Measurements from ENCODE around the gene CDC42BPA. TPM values are rescaled to one million over a fixed set of nuclear protein-coding genes. Genes with fewer than 3 reads are reported as not detected.
A peak's percentile ranks its signal among the peaks of the same experiment; 100 is the strongest.

The CDC42BPA gene
- total and polyA plus RNA-seq, 2 donors (not counting 1 experiment from before 2014, with no cell fraction given), result 26.4 to 77.1 TPM

- peaks cover 19% of the 10 kb centered on the region for H3K79me2 ChIP-seq (ENCODE audit: control insufficient read depth, insufficient read depth, low read length)
- no peaks in the 10 kb centered on the region for H4K20me1 ChIP-seq (ENCODE audit: control insufficient read depth, extremely low read depth, insufficient read depth, low read length)
- no peak for TF ChIP-seq CTCF (conservative IDR thresholded peaks at IDR 0.05 in 1 of 2, IDR thresholded peaks at IDR 0.05 in 1 of 2; ENCODE audit: low read depth in 1 of 2, low read length in 2 of 2)
- TF ChIP-seq EZH2 (IDR thresholded peaks at IDR 0.05; ENCODE audit: low read length, missing control alignments), result no peak
- H3K4me1 ChIP-seq (ENCODE audit: control insufficient read depth, extremely low read depth, insufficient read depth, low read length), result peaks cover 2% of the 10 kb centered on the region
- H3K27me3 ChIP-seq (ENCODE audit: control insufficient read depth, insufficient read depth, low read length), result no peaks in the 10 kb centered on the region
- H3K4me2 ChIP-seq (ENCODE audit: extremely low read depth, insufficient read depth, low read length), result no peak overlapping the region
- H3K27ac ChIP-seq (ENCODE audit: insufficient read depth, low read length), result no peak overlapping the region
- H3K4me3 ChIP-seq (replicated peaks in 1 of 4; ENCODE audit: control extremely low read depth in 1 of 4, insufficient read depth in 1 of 4, low read depth in 3 of 4, low read length in 4 of 4), result no peak overlapping the region
- no peak overlapping the region for H2AFZ ChIP-seq (ENCODE audit: low read length)
- H3K36me3 ChIP-seq (ENCODE audit: control insufficient read depth, insufficient read depth, low read length), result no peaks in the 10 kb centered on the region
- no peaks in the 10 kb centered on the region for H3K9me3 ChIP-seq (ENCODE audit: control insufficient read depth, insufficient read depth, low read depth, low read length)
- DNase-seq (ENCODE audit: low read depth in 2 of 2), result no peak
- H3K9ac ChIP-seq (ENCODE audit: insufficient read depth, low read length), result no peak overlapping the region
These were observed 98.5 kb downstream of the CDC42BPA start for GRCh38 chr1:227219715-227220292.

GRCh38 chr1:227218870-227219573 is 99.3 kb downstream of the CDC42BPA start:
- H3K79me2 ChIP-seq (ENCODE audit: control insufficient read depth, insufficient read depth, low read length), result peaks cover 22% of the 10 kb centered on the region
- H3K9me3 ChIP-seq (ENCODE audit: control insufficient read depth, insufficient read depth, low read depth, low read length), result no peaks in the 10 kb centered on the region
- H3K9ac ChIP-seq (ENCODE audit: insufficient read depth, low read length), result no peak overlapping the region
- H3K4me1 ChIP-seq (ENCODE audit: control insufficient read depth, extremely low read depth, insufficient read depth, low read length), result peaks cover 2% of the 10 kb centered on the region
- H3K36me3 ChIP-seq (ENCODE audit: control insufficient read depth, insufficient read depth, low read length), result no peaks in the 10 kb centered on the region
- no peak for TF ChIP-seq CTCF (conservative IDR thresholded peaks at IDR 0.05 in 1 of 2, IDR thresholded peaks at IDR 0.05 in 1 of 2; ENCODE audit: low read depth in 1 of 2, low read length in 2 of 2)
- no peak for TF ChIP-seq EZH2 (IDR thresholded peaks at IDR 0.05; ENCODE audit: low read length, missing control alignments)
- H3K27me3 ChIP-seq (ENCODE audit: control insufficient read depth, insufficient read depth, low read length), result no peaks in the 10 kb centered on the region
- H3K4me3 ChIP-seq (replicated peaks in 1 of 4; ENCODE audit: control extremely low read depth in 1 of 4, insufficient read depth in 1 of 4, low read depth in 3 of 4, low read length in 4 of 4), result no peak overlapping the region
- no peak for DNase-seq (ENCODE audit: low read depth in 2 of 2)
- H4K20me1 ChIP-seq (ENCODE audit: control insufficient read depth, extremely low read depth, insufficient read depth, low read length), result no peaks in the 10 kb centered on the region
- H3K4me2 ChIP-seq (ENCODE audit: extremely low read depth, insufficient read depth, low read length), result no peak overlapping the region
- H2AFZ ChIP-seq (ENCODE audit: low read length), result no peak overlapping the region
- no peak overlapping the region for H3K27ac ChIP-seq (ENCODE audit: insufficient read depth, low read length)

GRCh38 chr1:227215863-227216510 is 102.3 kb downstream of the CDC42BPA start:
- Histone ChIP-seq H4K20me1 (ENCODE audit: control insufficient read depth, extremely low read depth, insufficient read depth, low read length) (no peaks in the 10 kb centered on the region), H3K36me3 (ENCODE audit: control insufficient read depth, insufficient read depth, low read length) (no peaks in the 10 kb centered on the region), H3K27ac (ENCODE audit: insufficient read depth, low read length) (no peak overlapping the region), H3K27me3 (ENCODE audit: control insufficient read depth, insufficient read depth, low read length) (no peaks in the 10 kb centered on the region), H3K4me3 (replicated peaks in 1 of 4; ENCODE audit: control extremely low read depth in 1 of 4, insufficient read depth in 1 of 4, low read depth in 3 of 4, low read length in 4 of 4) (no peak overlapping the region), H2AFZ (ENCODE audit: low read length) (no peak overlapping the region), H3K9ac (ENCODE audit: insufficient read depth, low read length) (no peak overlapping the region), H3K4me2 (ENCODE audit: extremely low read depth, insufficient read depth, low read length) (no peak overlapping the region), H3K9me3 (ENCODE audit: control insufficient read depth, insufficient read depth, low read depth, low read length) (no peaks in the 10 kb centered on the region), H3K79me2 (ENCODE audit: control insufficient read depth, insufficient read depth, low read length) (peaks cover 14% of the 10 kb centered on the region), H3K4me1 (ENCODE audit: control insufficient read depth, extremely low read depth, insufficient read depth, low read length) (peaks cover 2% of the 10 kb centered on the region)
- TF ChIP-seq CTCF (conservative IDR thresholded peaks at IDR 0.05 in 1 of 2, IDR thresholded peaks at IDR 0.05 in 1 of 2; ENCODE audit: low read depth in 1 of 2, low read length in 2 of 2), result no peak
- no peak for TF ChIP-seq EZH2 (IDR thresholded peaks at IDR 0.05; ENCODE audit: low read length, missing control alignments)
- DNase-seq (ENCODE audit: low read depth in 2 of 2), result peak in 1 of 2 donors; percentile 59
